ENCODE data around the gene PPDPF.

GRCh38 chr20:63547725-63548480 lies 27.3 kb downstream of the PPDPF start, which contains the start of gene SRMS:
- no peak for TF ChIP-seq CTCF (IDR thresholded peaks at IDR 0.05)
- TF ChIP-seq POLR2A (IDR thresholded peaks at IDR 0.05), result no peak
